GM10847 (cell line): ENCODE data around the gene LRRC59.

Experiments
- POLR2A ChIP-seq: IDR thresholded peaks from 2 replicates; pipeline ENCODE4 v1.6.1; 2011; ENCODE audit not compliant: insufficient read length; ENCODE audit errors: extremely low read depth

LRRC59 gene

DNA sequence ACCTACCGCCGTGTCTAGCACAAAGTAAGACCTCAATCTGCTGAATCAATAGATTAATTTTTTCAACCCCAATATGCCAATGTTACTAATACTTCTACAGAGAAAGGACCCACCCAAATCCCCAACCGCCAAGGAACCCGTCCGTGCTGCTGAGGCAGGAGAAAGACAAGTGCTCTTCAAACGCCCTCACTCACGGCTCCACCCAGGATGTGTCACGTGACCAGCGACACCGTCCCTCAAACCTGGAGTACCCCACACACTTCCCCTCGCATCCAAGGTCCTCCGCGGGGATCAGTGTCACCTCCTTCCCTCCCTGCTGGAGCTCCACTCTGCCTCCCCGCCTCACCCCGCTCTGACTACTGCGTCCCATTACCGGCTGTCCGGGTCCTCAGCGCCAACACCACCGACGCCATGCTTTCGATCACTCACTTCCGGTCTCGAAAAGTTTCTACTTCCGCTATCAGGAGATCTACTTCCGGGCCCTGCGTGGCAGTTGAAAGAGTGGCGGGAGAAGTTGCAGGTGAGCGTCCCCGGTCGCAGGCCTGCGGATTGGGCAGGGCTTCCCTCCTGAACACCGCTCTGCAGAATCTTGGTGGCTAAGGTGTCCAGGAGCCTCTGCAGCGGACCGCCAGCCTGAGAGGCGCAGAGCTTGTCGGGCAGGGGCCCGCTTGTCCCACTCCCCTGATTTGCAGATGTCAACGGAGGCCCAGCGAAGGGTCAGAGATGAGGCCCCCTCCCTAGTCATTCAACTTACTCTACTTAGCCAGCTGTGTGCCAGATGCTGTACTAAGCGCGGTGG is 24.4 kb downstream of the LRRC59 start, which contains the start of the genes EME1 and MRPL27:
Gene EME1 (plus strand): TSS at position 472 of the 799 bp plus-strand sequence. CDS start 1,980 bp downstream, outside the sequence.
Gene MRPL27 (minus strand): TSS at position 427 of the 799 bp plus-strand sequence. CDS start 14 bp downstream, at position 413.
- TF ChIP-seq POLR2A: peak; percentile 90

DNA sequence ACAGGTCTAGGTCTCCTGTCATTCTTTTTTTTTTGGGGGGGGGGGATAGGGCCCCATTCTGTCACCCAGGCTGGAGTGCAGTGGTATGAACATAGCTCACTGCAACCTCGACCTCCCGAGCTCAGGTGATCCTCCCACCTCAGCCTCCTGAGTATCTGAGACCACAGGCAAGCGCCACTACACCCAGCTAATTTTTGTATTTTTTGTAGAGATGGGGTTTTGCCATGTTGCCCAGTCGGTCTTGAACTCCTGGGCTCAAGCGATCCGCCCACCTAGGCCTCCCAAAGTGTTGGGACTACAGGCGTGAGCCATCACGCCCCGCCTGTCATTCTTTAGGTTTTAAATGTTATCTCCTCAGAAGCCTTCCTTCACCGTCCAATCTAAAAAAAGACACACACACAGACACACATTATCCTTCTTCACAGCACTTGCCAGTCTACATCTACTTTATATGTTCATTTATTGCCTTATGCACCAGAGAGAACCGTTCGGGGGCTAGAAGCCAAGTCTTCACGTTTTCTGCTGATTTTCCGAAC is 25.0 kb downstream of the LRRC59 start:
- no peak for TF ChIP-seq POLR2A

DNA sequence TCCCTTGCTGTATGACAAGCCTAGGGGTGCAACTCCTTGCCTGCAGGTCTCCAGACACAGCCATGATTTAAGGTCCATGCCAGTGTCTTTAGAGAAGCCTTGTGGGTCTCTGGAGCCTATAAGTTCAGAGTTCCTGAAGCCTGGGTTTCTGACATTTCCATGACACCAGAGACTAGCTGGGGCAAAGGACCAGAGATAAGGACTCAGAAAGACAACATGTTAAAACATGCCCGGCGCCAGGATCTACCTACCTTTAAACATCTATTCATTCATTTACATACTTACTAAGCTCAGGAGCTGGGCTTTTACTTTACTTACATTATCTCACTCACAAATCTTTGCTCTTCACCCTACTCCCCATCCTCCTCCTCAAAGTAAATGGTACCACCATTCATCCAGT is 25.8 kb downstream of the LRRC59 start:
- TF ChIP-seq POLR2A: no peak

DNA sequence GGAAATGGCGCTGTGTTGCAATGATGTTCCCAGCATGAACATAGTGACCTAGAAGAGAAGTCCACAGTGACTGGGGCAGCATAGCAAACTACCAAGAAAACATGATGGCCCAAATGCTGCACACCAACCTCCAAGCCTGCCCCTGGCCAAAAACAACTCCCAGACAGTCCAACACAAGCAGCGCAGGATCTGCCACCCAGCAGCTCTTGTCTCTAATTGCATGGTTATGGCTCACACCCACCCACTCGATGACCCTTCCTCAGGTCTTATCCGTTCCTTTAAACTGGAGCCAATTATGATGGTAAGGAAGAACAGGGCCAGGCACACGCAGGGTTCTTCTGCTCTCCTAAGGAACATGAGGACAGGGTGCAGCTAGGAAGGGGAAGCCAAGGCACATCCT is 27.3 kb downstream of the LRRC59 start:
- TF ChIP-seq POLR2A: no peak

DNA sequence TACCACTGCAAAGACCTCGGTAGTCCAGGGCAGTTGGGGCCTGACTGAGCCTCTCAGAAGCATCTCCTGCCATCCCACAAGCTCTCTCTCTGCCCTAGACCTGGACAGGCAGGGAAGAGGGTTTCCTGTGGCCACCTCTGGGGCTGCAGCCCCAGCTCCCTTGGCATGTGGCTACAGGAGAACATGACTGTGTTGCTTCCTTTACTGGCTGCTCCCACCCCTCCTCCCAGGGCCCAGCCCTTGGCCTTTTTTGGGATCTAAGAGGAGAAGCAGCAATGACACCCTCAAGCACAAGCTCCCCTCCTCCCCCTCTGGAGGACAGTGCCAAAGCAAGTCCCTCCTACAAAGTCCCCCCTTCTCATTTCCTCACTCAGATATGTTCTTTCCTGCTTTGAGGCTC is 29.9 kb downstream of the LRRC59 start:
- no peak for TF ChIP-seq POLR2A

DNA sequence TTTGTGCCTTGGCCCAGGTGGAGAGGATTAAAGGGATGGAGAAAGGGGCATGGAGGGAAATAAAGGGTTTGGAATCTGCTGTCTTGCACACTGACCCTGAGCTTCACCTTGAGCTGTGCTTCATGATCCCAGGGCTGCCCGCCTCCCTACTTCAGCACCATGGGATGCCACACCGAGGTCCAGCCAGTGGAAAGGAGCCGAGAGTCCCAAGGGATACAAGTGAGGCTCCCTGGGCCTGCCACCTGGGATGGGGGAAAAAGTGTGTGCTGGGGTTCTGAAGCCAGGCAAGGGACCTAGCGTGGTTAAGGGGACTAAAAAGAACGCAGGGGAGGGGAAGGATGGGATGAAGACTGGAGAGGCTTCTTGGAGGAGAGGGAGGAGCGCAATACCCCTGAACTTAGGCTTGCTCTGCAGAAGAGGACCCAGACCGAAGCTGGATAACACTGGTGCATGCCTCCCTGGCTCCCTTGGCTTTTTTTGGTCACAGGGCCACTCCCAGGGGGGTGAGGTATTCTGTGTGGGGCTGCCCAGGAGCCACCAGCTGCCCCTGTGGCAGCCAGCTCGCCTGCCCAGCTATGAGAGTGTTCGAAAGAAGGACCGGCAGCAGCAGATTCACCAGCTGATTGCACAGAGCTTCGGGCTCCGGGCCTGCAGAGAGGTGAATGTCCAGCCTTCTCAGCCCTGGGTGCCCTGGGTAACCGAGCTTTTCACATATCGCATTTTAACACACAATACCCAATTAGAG is 31.5 kb downstream of the LRRC59 start:
- TF ChIP-seq POLR2A: no peak

DNA sequence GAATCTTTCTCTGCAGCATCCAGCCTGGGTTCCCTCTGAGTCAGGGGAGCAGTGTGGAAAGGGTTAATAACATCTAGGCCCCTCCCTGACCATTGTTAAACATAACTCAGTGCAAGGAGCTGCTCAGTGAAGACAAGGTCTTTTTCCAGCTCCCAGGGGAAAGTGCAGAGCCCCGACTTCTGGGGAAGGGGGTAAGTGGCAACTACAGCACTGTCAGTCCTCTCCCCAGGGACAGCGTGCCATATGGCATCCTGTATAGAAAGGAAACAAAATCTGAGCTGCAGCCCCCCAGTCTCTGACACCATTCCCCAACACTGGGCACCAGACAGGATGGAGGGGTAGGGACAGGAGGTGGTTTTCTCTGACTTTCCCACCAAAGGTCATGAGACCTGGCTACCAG is 32.2 kb downstream of the LRRC59 start:
- no peak for TF ChIP-seq POLR2A

DNA sequence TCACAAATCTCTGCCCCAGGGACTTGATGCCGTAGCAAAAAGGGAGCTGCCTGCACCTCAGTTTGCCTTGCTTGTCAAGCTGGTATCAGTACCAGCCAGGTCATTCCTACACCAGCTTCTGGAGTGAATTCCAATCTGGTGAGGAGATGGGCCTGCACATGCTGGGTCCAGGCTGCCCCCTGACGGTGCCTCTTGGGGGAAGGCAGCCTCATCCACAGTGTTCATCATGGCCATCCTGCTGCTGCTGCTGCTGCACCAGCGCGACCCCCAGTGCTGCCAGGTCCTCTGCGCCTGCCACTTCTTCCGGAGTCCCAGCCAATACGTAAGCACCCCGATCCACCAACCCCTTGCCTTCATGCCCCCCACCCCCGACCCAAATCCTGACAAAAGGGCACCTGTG is 32.6 kb downstream of the LRRC59 start:
- TF ChIP-seq POLR2A: no peak

DNA sequence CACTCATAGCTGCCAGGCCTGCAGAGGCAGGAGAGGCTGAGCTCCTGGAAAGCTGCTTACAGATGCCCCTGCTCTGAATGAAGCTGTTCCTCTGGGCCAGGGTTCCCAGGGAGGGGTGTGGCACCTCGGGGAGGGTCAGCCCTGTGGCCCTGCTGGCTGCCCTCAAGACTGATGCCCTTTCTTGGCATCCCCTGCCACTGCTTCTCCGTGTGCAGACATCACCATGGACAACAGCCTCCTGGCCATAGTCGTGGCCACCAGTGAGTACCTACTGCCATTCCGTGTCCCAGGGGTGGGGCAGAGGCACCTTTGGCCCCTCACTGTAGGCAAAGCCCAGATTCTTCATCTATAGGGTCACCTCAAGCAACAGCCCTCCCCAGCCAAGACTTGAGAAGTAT is 33.3 kb downstream of the LRRC59 start:
- no peak for TF ChIP-seq POLR2A

DNA sequence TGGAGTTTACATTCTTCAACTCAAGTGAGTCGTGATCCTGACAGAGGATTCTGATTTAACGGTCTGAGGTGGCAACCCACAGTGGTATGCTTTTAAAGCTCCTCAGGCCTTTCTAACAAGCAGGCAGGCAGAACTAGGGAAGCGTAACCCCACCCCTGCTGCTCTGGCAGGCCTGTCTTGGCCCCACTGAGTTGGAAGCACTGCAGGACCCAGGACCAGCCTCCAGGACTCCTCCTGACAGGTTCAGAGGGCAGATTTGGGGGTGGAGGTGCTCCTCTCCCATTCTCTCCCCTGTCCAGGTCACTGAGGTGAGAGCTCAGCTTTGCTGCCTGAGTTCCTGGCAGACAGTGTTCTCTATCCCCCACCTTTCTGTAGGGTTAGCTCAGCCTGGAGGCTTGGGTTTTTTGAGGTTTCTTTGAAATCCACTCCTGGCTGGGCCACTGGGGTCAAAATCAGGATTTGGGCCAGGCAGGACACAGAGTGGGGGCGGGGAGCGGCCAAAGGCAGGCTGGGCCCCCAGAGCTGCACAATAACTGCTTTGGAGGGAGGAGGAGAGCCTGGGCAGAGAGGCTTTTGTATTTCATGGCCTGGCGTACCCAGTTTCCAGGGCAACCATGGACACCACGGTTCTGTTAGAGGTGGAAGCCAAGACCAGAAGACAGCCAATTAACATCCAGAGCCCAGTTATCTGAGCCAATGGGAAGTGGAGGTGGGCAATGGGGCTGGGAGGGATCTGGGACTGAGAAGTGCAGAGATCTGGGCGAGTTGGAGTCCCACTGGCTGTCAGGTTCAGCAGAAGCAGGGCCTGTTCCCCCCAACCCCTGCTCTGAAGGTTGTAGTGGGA is 33.9 kb downstream of the LRRC59 start:
- TF ChIP-seq POLR2A: no peak

DNA sequence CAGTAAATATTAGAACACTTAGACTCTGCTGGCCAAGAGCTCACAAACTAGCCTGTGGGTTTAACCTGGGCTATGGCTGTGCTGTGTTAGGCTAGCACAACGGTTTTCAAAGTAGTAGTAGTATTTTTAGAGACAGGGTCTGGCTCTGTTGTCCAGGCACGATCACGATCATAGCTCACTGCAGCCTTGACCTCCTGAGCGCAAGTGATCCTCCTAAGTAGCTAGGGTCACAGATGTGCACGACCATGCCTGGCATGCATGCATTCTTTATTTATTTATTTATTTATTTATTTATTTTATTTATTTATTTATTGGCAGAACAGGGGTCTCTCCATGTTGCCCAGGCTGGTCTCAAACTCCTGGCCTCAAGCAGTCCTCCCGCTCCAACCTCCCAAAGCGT is 34.7 kb downstream of the LRRC59 start:
- TF ChIP-seq POLR2A: no peak

DNA sequence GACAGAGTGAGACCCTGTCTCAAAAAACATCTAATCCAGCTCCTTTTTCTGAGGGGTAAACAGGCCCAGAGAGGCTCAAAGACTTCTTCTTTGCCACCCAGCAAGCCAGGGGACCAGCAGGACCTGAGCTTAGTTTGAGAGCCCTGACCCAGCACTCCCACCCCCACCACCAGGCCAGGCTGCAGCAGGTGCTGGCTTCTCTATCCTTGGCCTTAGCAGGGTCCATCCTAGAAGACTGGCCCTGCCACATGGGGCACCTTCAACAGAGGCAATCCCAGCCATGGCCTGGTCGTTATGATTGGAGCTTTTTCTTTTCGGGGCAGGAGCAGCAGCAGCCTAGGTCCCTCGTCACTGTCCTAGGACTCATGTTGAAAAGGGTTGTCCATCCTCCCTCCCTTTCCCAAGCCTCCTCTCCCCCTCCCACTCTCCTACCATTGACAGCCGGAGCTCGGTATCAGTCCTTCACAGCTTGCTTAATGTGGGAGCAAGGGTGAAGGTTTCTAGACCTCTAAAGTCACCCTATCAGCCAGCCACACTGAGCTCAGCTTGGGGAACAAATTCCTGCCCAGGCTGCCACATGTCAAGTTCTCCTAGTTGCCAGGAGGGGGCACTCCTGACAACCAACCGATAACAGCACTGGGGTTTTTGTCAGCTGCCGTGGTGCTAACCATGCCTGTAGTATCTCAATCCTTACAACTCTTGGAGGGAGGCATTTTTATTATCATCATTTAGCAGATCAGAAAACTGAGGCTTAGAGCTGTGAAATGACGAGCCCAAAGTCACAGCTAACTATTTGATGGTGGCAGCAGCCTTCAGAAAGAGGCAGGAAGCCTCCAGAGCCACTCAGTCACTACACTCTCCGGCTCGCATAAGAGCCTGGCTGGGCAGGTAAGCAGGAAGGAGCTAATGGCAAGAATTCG is 35.5 kb downstream of the LRRC59 start:
- no peak for TF ChIP-seq POLR2A

DNA sequence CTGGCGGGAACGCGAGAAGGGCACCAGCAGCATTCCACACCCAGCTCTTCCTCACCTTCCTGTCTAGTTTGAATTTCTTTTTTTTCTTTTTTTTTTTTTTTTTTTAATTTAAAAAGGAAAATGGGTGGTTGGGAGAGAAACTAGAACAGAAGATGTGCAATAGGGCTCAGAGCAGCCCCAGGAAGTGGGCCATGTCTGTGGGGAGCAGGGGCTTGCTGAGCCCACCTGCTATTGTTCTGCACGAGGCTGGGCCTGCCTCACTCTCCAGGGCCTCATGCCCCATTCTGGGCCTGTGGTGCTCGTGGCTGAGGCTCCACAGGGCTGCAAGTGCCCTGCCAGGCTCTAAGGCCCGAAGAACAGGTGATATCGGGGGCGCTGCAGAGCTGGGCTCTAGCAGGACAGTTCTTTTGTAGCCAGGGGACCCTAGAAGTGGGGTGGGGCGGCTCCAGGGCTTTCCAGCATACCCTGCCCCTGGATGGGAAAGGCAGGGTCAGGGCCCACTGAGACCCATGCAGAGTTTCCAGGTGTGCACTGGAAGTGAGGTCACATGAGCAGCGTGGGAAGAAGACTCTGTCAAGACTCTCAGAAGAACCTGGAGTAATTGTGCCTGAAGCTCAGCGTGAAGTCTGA is 36.7 kb downstream of the LRRC59 start:
- no peak for TF ChIP-seq POLR2A
